ENCODE data around the gene AMELX.

DNA sequence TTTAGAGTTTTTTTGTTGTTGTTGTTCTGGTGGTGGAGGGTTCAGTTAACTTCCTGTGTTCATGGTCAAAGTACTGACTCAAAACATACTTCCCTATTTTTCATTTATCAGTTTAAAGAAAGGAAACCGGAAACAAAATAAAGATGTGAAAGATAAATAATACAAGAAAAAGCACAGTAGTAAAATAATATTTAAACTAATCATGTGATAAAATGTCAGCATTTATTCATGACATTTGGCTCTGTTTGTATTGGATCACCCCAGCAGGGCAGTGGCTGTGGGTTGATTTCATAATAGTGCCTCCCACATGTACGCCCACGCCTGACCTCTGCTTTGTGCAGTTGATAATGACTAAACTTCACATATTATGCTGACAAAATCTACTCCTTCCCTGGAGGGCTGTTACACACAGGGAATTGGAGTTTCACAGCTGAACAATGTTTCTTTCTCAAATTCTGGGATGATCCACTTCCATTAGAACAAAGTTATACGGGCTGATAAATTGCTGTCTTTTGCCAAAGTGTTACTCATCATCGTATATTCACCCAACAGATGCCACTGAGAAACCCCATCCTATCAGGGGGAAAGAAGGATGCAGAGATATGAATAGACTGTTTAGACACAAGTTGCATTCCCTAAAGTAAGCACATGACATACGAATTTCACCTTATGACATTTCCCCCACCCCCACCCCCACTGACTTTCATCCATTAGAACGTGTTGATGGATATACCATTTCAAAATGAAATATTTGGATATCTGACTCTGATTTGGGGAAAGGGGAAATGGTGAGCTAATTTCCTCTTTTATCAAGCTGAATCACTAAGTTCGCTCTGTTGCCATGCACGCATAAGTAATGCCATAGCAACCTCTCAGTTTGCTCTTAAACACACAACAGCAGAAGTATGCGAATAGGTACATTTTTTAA lies 48.3 kb downstream of the AMELX start:
- TF ChIP-seq, protein P1, sequence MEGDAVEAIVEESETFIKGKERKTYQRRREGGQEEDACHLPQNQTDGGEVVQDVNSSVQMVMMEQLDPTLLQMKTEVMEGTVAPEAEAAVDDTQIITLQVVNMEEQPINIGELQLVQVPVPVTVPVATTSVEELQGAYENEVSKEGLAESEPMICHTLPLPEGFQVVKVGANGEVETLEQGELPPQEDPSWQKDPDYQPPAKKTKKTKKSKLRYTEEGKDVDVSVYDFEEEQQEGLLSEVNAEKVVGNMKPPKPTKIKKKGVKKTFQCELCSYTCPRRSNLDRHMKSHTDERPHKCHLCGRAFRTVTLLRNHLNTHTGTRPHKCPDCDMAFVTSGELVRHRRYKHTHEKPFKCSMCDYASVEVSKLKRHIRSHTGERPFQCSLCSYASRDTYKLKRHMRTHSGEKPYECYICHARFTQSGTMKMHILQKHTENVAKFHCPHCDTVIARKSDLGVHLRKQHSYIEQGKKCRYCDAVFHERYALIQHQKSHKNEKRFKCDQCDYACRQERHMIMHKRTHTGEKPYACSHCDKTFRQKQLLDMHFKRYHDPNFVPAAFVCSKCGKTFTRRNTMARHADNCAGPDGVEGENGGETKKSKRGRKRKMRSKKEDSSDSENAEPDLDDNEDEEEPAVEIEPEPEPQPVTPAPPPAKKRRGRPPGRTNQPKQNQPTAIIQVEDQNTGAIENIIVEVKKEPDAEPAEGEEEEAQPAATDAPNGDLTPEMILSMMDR (IDR thresholded peaks at IDR 0.05) = no peak
- no peak for TF ChIP-seq POLR2A (IDR thresholded peaks at IDR 0.05)
